ENCODE measurements around the gene GSG1L.
"Not testable (repeated sequence)": the region's sequence is repeated elsewhere in the genome, so short reads cannot be mapped to it uniquely, and the experiment has no call there.

The GSG1L gene

GRCh38 chr16:27903046-27903655 lies 160.4 kb downstream of the GSG1L start:
- no peak for DNase-seq (ENCODE audit: low read depth in 2 of 2)

DNA sequence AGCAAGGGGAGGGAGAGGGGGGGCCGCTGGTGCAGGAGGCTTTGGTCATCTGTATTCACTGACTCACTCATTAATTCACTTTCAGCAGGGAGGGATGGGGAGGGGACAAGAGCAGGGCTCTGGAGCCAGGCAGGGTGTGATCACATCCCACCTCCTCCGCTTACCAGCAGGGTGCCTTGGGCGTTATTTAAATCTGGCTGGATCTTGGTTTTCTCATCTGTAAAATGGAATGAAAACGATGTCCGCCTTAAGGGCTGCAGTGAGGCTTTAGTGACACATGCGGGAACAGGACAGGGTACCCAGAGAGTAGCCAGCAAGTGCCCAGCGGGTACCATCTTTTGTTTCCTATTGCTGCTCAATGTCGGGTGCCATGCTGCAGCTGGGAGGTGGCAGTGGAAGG lies 161.0 kb downstream of the GSG1L start:
- DNase-seq (ENCODE audit: low read depth in 2 of 2) = no peak

- no peak for DNase-seq (ENCODE audit: low read depth in 2 of 2)
Observed at GRCh38 chr16:27901956-27902355, 161.6 kb downstream of the GSG1L start.

DNA sequence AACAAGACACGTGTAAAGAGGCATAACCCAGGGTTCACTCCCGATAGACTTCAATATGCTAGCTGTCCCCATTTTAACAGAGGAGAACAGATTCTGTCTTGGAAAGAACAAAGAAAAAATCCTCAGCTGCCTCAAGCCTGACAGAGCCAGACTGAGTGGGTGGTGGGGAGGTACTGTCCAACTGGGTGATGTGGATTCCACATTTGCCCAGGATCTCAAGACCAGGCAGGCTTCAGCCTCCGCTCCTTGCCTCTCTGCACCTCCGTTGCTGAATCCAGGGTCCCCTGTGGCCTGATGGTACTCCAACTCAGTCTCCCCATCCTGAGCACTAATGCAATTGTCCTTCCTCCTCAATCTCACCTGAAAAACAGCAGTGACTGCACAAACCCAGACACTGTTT lies 163.8 kb downstream of the GSG1L start:
- DNase-seq (ENCODE audit: low read depth in 2 of 2) = no peak

GRCh38 chr16:27894386-27894785 lies 169.1 kb downstream of the GSG1L start:
- no peak for DNase-seq (ENCODE audit: low read depth in 2 of 2)

GRCh38 chr16:27892879-27893278 lies 170.6 kb downstream of the GSG1L start:
- no peak for DNase-seq (ENCODE audit: low read depth in 2 of 2)

DNA sequence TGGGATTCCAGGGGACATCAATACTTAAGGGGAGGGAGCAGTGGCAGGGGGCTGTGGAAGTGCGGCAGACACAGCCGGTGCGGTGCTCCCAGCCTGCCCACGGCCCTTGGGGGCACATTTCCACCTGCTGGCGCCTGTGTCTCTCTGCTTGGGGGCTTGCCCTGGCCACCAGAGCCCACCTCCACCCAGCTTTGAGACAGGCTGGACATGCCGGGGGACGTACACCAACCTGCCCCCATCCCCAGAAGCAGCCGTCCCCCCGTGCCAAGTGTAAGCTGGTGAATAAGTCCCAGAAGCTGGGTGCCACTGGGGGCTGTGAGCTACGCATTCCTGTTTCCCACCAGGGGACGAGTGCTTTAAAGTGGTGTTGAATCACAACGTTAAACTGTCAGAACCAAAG lies 172.6 kb downstream of the GSG1L start:
- no peak for DNase-seq (ENCODE audit: low read depth in 2 of 2)

- no peak for DNase-seq (ENCODE audit: low read depth in 2 of 2)
Observed at GRCh38 chr16:27890006-27890405, 173.5 kb downstream of the GSG1L start.

- no peak for DNase-seq (ENCODE audit: low read depth in 2 of 2)
Observed at GRCh38 chr16:27883576-27883975, 179.9 kb downstream of the GSG1L start.

DNA sequence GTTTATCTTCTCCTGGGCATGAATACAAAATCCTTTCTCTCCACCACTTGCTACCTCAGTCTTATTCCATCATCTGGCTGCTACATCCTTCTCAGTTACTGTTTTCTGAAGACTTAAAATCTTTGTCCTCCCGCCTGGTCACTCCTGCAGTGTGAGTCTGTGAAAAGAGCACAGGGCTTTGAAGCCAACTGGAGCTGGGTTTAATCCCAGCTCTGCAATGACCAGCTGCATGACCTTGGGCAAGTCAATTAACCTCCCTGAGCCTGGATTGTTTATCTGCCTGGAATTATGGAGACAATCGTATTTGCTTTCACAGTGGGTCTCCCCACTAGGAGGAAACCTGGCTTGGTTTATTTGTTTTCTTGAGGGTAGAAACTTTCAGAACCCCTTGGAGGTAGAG lies 183.2 kb downstream of the GSG1L start:
- DNase-seq (ENCODE audit: low read depth in 2 of 2) = no peak

DNA sequence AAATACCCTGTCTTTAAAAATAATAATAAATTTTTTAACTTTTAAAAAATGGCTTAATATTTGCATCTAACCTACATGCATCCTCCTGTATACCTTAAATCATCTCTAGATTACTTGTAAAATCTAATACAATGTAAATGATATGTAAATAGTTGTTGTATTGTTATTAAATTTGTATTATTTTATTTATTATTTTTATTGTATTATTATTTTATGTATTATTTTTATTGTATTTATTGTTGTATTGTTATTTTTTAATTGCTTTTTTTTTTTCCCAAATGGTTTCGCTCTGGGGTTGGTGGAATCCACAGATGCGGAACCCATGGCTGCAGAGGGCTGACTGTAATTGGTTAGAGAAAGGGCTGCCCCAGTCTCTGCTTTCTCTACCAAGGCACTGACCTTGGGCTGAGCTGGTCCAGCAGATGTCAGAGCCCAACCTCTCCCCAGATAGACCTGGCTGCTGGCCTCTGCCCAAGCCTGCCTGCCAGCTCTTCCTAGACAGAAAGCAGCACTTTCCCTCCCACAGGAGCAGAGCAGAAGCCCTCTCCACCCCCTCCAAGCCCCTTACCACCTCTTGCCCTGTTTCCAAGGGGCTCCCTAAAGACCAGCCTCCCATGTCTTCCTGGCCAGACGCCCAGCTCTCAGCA lies 183.8 kb downstream of the GSG1L start:
- DNase-seq (ENCODE audit: low read depth in 2 of 2) = no peak

- DNase-seq (ENCODE audit: low read depth in 2 of 2) = not testable (repeated sequence)
Observed at GRCh38 chr16:27872627-27873026, 190.9 kb downstream of the GSG1L start.

DNA sequence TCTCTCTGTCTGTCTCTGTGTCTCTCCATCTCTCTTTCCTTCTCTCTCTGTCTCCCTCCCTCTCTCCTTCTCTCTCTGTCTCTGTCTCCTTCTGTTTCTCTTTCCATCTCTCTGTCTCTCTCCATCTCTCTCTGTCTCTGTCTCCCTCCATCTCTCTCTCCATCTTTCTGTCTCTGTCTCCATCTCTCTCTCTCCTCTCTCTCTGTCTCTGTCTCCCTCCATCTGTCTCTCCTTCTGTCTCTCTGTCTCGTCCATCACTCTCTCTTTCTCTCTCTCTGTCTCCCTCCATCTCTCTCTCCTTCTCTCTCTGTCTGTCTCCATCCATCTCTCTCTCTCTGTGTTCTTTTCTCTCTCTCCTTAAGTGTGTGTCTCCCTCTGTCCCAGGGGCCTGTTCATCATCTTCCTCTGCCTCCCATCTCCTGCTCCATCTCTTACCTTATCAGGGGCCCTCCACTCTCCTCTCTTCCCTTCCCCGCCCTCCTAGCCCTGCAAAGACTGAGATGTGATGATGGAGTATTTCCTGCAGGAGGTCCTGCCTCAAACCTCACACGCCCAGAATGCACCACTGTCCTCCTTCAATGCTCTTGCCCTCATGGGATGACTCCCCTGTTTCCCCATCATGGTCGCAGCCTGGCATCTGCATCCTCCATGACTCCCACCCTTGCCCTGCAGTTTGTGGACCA lies 193.3 kb downstream of the GSG1L start:
- no peak for DNase-seq (ENCODE audit: low read depth in 2 of 2)

GRCh38 chr16:27869411-27869810 lies 194.1 kb downstream of the GSG1L start:
- no peak for DNase-seq (ENCODE audit: low read depth in 2 of 2)

DNA sequence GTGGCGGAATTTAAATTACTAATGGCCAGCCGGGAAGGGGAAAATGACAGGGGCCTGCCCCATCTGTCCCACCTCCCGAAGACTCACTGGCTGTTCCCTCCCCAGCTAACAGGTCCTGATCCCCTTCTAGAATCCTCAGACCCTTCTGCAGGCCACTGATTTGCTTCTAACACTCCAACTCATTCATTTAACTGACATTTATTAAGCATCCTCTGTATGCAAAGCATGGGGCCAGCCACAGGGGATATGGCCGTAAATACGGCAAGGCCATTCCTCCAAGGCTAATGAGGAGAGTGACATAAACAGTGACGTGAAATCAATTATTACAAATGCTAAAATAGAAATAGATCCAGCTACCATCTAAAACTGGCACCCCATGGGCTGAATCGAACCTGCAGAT lies 195.3 kb downstream of the GSG1L start:
- no peak for DNase-seq (ENCODE audit: low read depth in 2 of 2)

- DNase-seq (ENCODE audit: low read depth in 2 of 2) = peak in 1 of 2 donors; percentile 19
Observed at GRCh38 chr16:27867122-27868110, 196.1 kb downstream of the GSG1L start.

DNA sequence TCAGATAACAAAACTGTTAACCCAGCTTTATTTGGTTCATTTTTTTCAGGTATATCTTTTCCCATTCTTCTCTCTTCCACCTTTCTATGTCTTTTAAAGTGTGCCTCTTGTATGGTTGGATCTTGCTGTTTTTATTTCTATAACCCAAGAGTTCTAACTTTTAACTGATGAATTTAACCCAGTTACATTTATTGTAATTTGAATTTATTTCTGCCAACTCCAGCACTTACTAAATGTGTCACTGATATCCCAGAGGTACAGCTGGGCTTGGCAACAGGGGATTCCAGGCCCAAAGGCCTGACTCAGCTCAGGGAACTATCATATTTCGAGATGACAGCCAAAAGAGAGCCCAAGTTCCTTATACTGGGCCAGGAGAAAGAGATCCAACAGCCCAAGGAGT lies 200.1 kb downstream of the GSG1L start:
- DNase-seq (ENCODE audit: low read depth in 2 of 2) = no peak

DNA sequence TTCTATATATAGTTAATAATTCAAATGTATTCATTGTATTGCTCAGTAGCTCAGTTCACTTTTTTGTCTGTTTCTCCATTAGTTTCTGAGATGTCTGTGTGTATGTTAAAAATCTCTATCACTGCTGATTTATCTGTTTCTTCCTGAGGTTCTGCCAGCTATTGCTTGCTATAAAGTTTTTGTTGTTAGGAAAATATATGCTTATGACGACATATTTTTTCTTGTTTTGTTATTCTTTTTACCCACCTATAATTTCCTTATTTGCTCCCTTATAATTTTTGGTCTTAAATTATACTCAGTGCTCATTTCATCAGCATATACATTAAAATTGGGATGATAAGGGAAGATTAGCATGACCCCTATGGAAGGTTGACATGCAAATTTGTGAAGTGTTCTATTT lies 200.6 kb downstream of the GSG1L start:
- DNase-seq (ENCODE audit: low read depth in 2 of 2) = no peak

DNA sequence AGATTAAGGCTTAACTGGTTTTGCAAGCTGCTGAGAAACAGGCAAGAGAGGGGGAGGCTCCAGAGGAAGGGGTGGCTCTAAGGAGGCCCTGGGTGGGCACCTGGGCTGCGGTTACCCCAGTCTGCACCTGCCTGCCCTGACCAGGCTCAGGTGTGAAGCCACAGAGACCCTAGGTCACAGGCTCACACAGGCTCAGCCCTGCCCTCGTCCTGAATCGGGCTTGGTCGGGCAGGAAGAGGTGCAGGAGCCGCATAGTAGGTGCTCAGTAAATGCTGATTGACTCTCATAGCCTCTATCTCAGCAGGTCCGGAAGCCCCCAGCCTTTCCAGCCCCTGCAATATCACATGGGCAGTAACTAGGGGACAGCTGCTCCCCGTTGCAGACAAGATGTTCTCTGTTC lies 203.4 kb downstream of the GSG1L start:
- no peak for DNase-seq (ENCODE audit: low read depth in 2 of 2)

DNA sequence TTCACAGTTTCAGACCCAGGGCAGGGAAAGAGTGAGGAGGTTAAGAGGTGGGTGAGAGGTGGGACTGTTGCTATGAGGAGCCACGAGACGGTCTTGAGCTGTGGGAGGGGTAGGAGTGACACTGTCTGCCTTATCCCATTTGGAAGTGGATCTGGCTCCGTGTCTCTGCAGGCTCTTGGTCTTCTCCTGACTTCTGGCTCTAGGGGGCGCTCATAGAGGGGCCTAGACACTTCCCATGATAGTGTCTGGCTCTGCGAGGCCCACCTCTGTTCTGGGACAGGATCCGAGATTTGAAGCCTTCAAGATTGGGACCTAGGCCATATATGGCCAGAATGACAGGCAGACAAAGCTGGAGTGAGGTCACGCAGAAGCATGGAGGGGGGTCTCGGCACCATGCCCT lies 204.5 kb downstream of the GSG1L start:
- no peak for DNase-seq (ENCODE audit: low read depth in 2 of 2)

GRCh38 chr16:27853651-27854050 lies 209.9 kb downstream of the GSG1L start:
- no peak for DNase-seq (ENCODE audit: low read depth in 2 of 2)

GRCh38 chr16:27853101-27853500 lies 210.4 kb downstream of the GSG1L start:
- DNase-seq (ENCODE audit: low read depth in 2 of 2) = no peak

Measured in stimulated activated CD8-positive, alpha-beta memory T cell treated with anti-CD3 and anti-CD28 coated beads, Interleukin-2, amount 100 ng/mL, for 1 hour (primary cell).